ENCODE results near the gene ADAM19. TPM values are rescaled to one million over a fixed set of nuclear protein-coding genes. Genes with fewer than 3 reads are reported as not detected.
A peak's percentile ranks its signal among the peaks of the same experiment; 100 is the strongest.

ADAM19 gene
- total RNA-seq, 8 experiments from 2014 or later: 7.8 to 38.9 (median 17.7) TPM

- no peak overlapping the region for H3K27ac ChIP-seq
- peak in 1 of 8 experiments; percentile 5 for ATAC-seq (replicated peaks in 6 of 8)
- in situ Hi-C loops (cut with MboI; ENCODE audit: low pct_unique_long_range_greater_than_20kb in 2 of 9, low sequenced_read_pairs in 9 of 9, unreplicated experiment in 9 of 9): no loop called here
Observed at GRCh38 chr5:157506981-157507780, 68.4 kb downstream of the ADAM19 start.

GRCh38 chr5:157506066-157506590 is 69.4 kb downstream of the ADAM19 start:
- Histone ChIP-seq H3K4me1 (replicated peaks in 1 of 2) (peaks cover 13 to 25% of the 10 kb centered on the region in 2 donors), H3K27ac (no peak overlapping the region), H3K4me3 (no peak overlapping the region)
- 58 to 100% (median 68%) methylated on average over 1 to 3 of the region's 3 CpGs; no CpG with 5 or more reads in 1 of the 10 experiments for WGBS, 10 experiments
- in situ Hi-C loops (cut with MboI; ENCODE audit: low pct_unique_long_range_greater_than_20kb in 2 of 9, low sequenced_read_pairs in 9 of 9, unreplicated experiment in 9 of 9): no loop called here
- no peak for ATAC-seq (replicated peaks in 6 of 8)

More at GRCh38 chr5:157506981-157507780, 68.4 kb downstream of the ADAM19 start:
- Histone ChIP-seq H3K4me3 (no peak overlapping the region), H3K4me1 (replicated peaks in 1 of 2) (peaks cover 18 to 25% of the 10 kb centered on the region in 2 donors)
- WGBS, 10 experiments: 20 to 100% (median 93%) methylated on average over 1 to 10 of the region's 14 CpGs; no CpG with 5 or more reads in 2 of the 10 experiments

GRCh38 chr5:157505496-157505895 is 70.1 kb downstream of the ADAM19 start:
- ATAC-seq (replicated peaks in 6 of 8): no peak
- WGBS, 10 experiments: 86 to 100% (median 100%) methylated on average over 1 to 4 of the region's 6 CpGs; no CpG with 5 or more reads in 4 of the 10 experiments
- Histone ChIP-seq H3K4me1 (replicated peaks in 1 of 2) (peaks cover 13 to 25% of the 10 kb centered on the region in 2 donors), H3K27ac (no peak overlapping the region), H3K4me3 (no peak overlapping the region)
- in situ Hi-C loops (cut with MboI; ENCODE audit: low pct_unique_long_range_greater_than_20kb in 2 of 9, low sequenced_read_pairs in 9 of 9, unreplicated experiment in 9 of 9): no loop called here

GRCh38 chr5:157504053-157504452 is 71.5 kb downstream of the ADAM19 start:
- WGBS, 10 experiments: 60 to 100% (median 98%) methylated on average over 1 to 5 of the region's 8 CpGs; no CpG with 5 or more reads in 2 of the 10 experiments
- no peak overlapping the region for H3K27ac ChIP-seq
- ATAC-seq (replicated peaks in 6 of 8): no peak
- H3K4me3 ChIP-seq: no peak overlapping the region
- in situ Hi-C loops (cut with MboI; ENCODE audit: low pct_unique_long_range_greater_than_20kb in 2 of 9, low sequenced_read_pairs in 9 of 9, unreplicated experiment in 9 of 9): no loop called here
- H3K4me1 ChIP-seq (replicated peaks in 1 of 2): peaks cover 8 to 17% of the 10 kb centered on the region in 2 donors

GRCh38 chr5:157502143-157502647 is 73.4 kb downstream of the ADAM19 start:
- no peak for ATAC-seq (replicated peaks in 6 of 8)
- H3K4me1 ChIP-seq (replicated peaks in 1 of 2): peaks cover 0 to 12% of the 10 kb centered on the region in 2 donors
- in situ Hi-C loops (cut with MboI; ENCODE audit: low pct_unique_long_range_greater_than_20kb in 2 of 9, low sequenced_read_pairs in 9 of 9, unreplicated experiment in 9 of 9): no loop called here
- no peak overlapping the region for H3K4me3 ChIP-seq
- WGBS, 10 experiments: 73 to 100% (median 91%) methylated on average over 1 to 7 of the region's 8 CpGs; no CpG with 5 or more reads in 2 of the 10 experiments
- no peak overlapping the region for H3K27ac ChIP-seq

- in situ Hi-C loops (cut with MboI; ENCODE audit: low pct_unique_long_range_greater_than_20kb in 2 of 9, low sequenced_read_pairs in 9 of 9, unreplicated experiment in 9 of 9): loop anchor here in 2 of 9 experiments (25.0 kb wide), 2 partner anchors 161 to 214 kb away; a partner anchor contains a TSS
- ATAC-seq (replicated peaks in 6 of 8): peak in 1 of 8 experiments; percentile 59
Observed at GRCh38 chr5:157497875-157498611, 77.5 kb downstream of the ADAM19 start.

GRCh38 chr5:157496864-157497263 is 78.7 kb downstream of the ADAM19 start:
- H3K4me3 ChIP-seq: no peak overlapping the region
- peaks cover 0 to 3% of the 10 kb centered on the region in 2 donors for H3K4me1 ChIP-seq (replicated peaks in 1 of 2)
- in situ Hi-C loops (cut with MboI; ENCODE audit: low pct_unique_long_range_greater_than_20kb in 2 of 9, low sequenced_read_pairs in 9 of 9, unreplicated experiment in 9 of 9): loop anchor here in 2 of 9 experiments (25.0 kb wide), 2 partner anchors 160 to 215 kb away; a partner anchor contains a TSS
- 94 to 100% (median 100%) methylated on average over 1 to 3 of the region's 8 CpGs; no CpG with 5 or more reads in 7 of the 10 experiments for WGBS, 10 experiments
- peak in 2 of 8 experiments; percentile 45 to 62 for ATAC-seq (replicated peaks in 6 of 8)
- no peak overlapping the region for H3K27ac ChIP-seq

More at GRCh38 chr5:157497875-157498611, 77.5 kb downstream of the ADAM19 start:
- Histone ChIP-seq H3K4me3 (no peak overlapping the region), H3K27ac (no peak overlapping the region), H3K4me1 (replicated peaks in 1 of 2) (peaks cover 0 to 3% of the 10 kb centered on the region in 2 donors)
- WGBS, 10 experiments: 96 to 100% (median 100%) methylated on average over 2 to 4 of the region's 10 CpGs; no CpG with 5 or more reads in 7 of the 10 experiments

GRCh38 chr5:157494178-157494832 is 81.3 kb downstream of the ADAM19 start:
- no peak overlapping the region for H3K4me3 ChIP-seq
- H3K27ac ChIP-seq: no peak overlapping the region
- in situ Hi-C loops (cut with MboI; ENCODE audit: low pct_unique_long_range_greater_than_20kb in 2 of 9, low sequenced_read_pairs in 9 of 9, unreplicated experiment in 9 of 9): loop anchor here in 2 of 9 experiments (25.0 kb wide), 2 partner anchors 157 to 218 kb away; a partner anchor contains a TSS
- H3K4me1 ChIP-seq (replicated peaks in 1 of 2): peaks cover 0 to 3% of the 10 kb centered on the region in 2 donors
- ATAC-seq (replicated peaks in 6 of 8): no peak
- 57 to 100% (median 89%) methylated on average over 1 to 4 of the region's 5 CpGs; no CpG with 5 or more reads in 1 of the 10 experiments for WGBS, 10 experiments

GRCh38 chr5:157492886-157493285 is 82.7 kb downstream of the ADAM19 start:
- WGBS, 10 experiments: 73 to 100% (median 100%) methylated on average over 2 to 3 of the region's 9 CpGs; no CpG with 5 or more reads in 7 of the 10 experiments
- Histone ChIP-seq H3K4me3 (no peak overlapping the region), H3K4me1 (replicated peaks in 1 of 2) (no peaks in the 10 kb centered on the region), H3K27ac (no peak overlapping the region)
- no peak for ATAC-seq (replicated peaks in 6 of 8)
- in situ Hi-C loops (cut with MboI; ENCODE audit: low pct_unique_long_range_greater_than_20kb in 2 of 9, low sequenced_read_pairs in 9 of 9, unreplicated experiment in 9 of 9): loop anchor here in 2 of 9 experiments (25.0 kb wide), 2 partner anchors 156 to 219 kb away; a partner anchor contains a TSS

- Histone ChIP-seq H3K4me1 (replicated peaks in 1 of 2) (no peaks in the 10 kb centered on the region), H3K4me3 (no peak overlapping the region), H3K27ac (no peak overlapping the region)
- ATAC-seq (replicated peaks in 6 of 8): no peak
- 61 to 100% (median 92%) methylated on average over 1 to 6 of the region's 11 CpGs; no CpG with 5 or more reads in 2 of the 10 experiments for WGBS, 10 experiments
- in situ Hi-C loops (cut with MboI; ENCODE audit: low pct_unique_long_range_greater_than_20kb in 2 of 9, low sequenced_read_pairs in 9 of 9, unreplicated experiment in 9 of 9): loop anchor here in 2 of 9 experiments (25.0 kb wide), 2 partner anchors 154 to 221 kb away; a partner anchor contains a TSS
Observed at GRCh38 chr5:157491471-157491995, 84.0 kb downstream of the ADAM19 start.

GRCh38 chr5:157487358-157487757 is 88.2 kb downstream of the ADAM19 start:
- in situ Hi-C loops (cut with MboI; ENCODE audit: low pct_unique_long_range_greater_than_20kb in 2 of 9, low sequenced_read_pairs in 9 of 9, unreplicated experiment in 9 of 9): loop anchor here in 2 of 9 experiments (25.0 kb wide), 2 partner anchors 150 to 225 kb away; a partner anchor contains a TSS
- 63 to 100% methylated on average over 1 to 2 of the region's 3 CpGs; no CpG with 5 or more reads in 8 of the 10 experiments for WGBS, 10 experiments

More at GRCh38 chr5:157487358-157487757, 88.2 kb downstream of the ADAM19 start:
- ATAC-seq (replicated peaks in 6 of 8): peak in 1 of 8 experiments; percentile 12
- H3K27ac ChIP-seq: no peak overlapping the region
- H3K4me3 ChIP-seq: no peak overlapping the region
- no peaks in the 10 kb centered on the region for H3K4me1 ChIP-seq (replicated peaks in 1 of 2)
